Testis (tissue), 2 donors: ENCODE measurements around the gene RTCB.

Experiments
- CTCF ChIP-seq, 3 experiments: fragments of 450-650 bp in 2 of 3; fragments of 200-600 bp in 1 of 3; sonication (generic) in 1 of 3; IDR thresholded peaks; one replicate each; pipeline ENCODE4 v1.5.1; 2016 to 2019; ENCODE audit warnings: antibody characterized with exemption in 3 of 3, mild to moderate bottlenecking in 2 of 3, moderate library complexity in 1 of 3
- POLR2A ChIP-seq: fragments of 450-650 bp; IDR thresholded peaks from one replicate; pipeline ENCODE4 v1.6.1; 2017; ENCODE audit warnings: antibody characterized with exemption, mild to moderate bottlenecking, moderate library complexity

GRCh38 chr22:32410459-32410858 is 1.6 kb downstream of the RTCB start:
- TF ChIP-seq POLR2A (no peak), CTCF (IDR thresholded peaks at IDR 0.05) (no peak)
